Activated B cell treated with CpG ODN at 0.5 μM for 24 hours (primary cell): ENCODE results near the gene NRXN3. TPM values are rescaled to one million over a fixed set of nuclear protein-coding genes. Genes with fewer than 3 reads are reported as not detected.

Experiments used
- ATAC-seq: fragments of 200-7000 bp; cut with Tn5 transposase; one replicate; pipeline ENCODE4 v1.10.0; 2021; ENCODE audit warnings: low read depth, mild to moderate bottlenecking, moderate library complexity
- CTCF ChIA-PET: fragments of 350-600 bp; sonication (Branson Sonifier 250); formaldehyde crosslinking; loops from one replicate; lab custom pipeline; 2021; ENCODE audit warnings: antibody characterized with exemption; lab: Charles Lee
- POLR2A ChIA-PET: fragments of 350-600 bp; sonication (Branson Sonifier 250); formaldehyde crosslinking; loops from one replicate; lab custom pipeline; 2021; ENCODE audit warnings: antibody characterized with exemption; lab: Charles Lee
- DNase-seq: peaks from one replicate; pipeline ENCODE4 v3.0.0; 2022
- H3K27ac Mint-ChIP-seq: one replicate; pipeline ENCODE4 v1.8.0; 2020; ENCODE audit warnings: mixed read lengths
- H3K27me3 Mint-ChIP-seq: one replicate; pipeline ENCODE4 v1.8.0; 2021; ENCODE audit warnings: mixed read lengths
- H3K36me3 Mint-ChIP-seq: one replicate; pipeline ENCODE4 v1.8.0; 2021; ENCODE audit warnings: low read depth, mixed read lengths
- H3K4me1 Mint-ChIP-seq: one replicate; pipeline ENCODE4 v1.8.0; 2021; ENCODE audit warnings: mixed read lengths
- H3K4me3 Mint-ChIP-seq: one replicate; pipeline ENCODE4 v1.8.0; 2020; ENCODE audit warnings: mild to moderate bottlenecking, mixed read lengths
- H3K9me3 Mint-ChIP-seq: one replicate; pipeline ENCODE4 v1.8.0; 2020; ENCODE audit warnings: mixed read lengths
- intact Hi-C: fragments of 100-400 bp; cut with micrococcal nuclease; formaldehyde crosslinking; loops from one replicate; pipeline ENCODE4 v1.15.1; 2024
- total RNA-seq: library from RNA; stranded (reverse); gene quantifications from 2 replicates; pipeline ENCODE4 v1.2.3, GENCODE V29; 2022
- TF ChIP-seq, protein P1 (sequence below): fragments of 200-600 bp; IDR thresholded peaks from one replicate; pipeline ENCODE4 v1.8.0; 2022; ENCODE audit warnings: antibody characterized with exemption, mild to moderate bottlenecking

Gene NRXN3
- total RNA-seq, 1 donor from 2014 or later = not detected

- no peak overlapping the region for H3K4me3 Mint-ChIP-seq
- ChIA-PET POLR2A (no interaction called here), CTCF (no interaction called here)
- no peaks in the 10 kb centered on the region for H3K36me3 Mint-ChIP-seq
- intact Hi-C loops = no loop called here
- peaks cover 2% of the 10 kb centered on the region for H3K27me3 Mint-ChIP-seq
- no peaks in the 10 kb centered on the region for H3K9me3 Mint-ChIP-seq
- DNase-seq (no peak), ATAC-seq (no peak)
- no peak overlapping the region for H3K27ac Mint-ChIP-seq
- TF ChIP-seq, protein P1, sequence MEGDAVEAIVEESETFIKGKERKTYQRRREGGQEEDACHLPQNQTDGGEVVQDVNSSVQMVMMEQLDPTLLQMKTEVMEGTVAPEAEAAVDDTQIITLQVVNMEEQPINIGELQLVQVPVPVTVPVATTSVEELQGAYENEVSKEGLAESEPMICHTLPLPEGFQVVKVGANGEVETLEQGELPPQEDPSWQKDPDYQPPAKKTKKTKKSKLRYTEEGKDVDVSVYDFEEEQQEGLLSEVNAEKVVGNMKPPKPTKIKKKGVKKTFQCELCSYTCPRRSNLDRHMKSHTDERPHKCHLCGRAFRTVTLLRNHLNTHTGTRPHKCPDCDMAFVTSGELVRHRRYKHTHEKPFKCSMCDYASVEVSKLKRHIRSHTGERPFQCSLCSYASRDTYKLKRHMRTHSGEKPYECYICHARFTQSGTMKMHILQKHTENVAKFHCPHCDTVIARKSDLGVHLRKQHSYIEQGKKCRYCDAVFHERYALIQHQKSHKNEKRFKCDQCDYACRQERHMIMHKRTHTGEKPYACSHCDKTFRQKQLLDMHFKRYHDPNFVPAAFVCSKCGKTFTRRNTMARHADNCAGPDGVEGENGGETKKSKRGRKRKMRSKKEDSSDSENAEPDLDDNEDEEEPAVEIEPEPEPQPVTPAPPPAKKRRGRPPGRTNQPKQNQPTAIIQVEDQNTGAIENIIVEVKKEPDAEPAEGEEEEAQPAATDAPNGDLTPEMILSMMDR = no peak
- H3K4me1 Mint-ChIP-seq = no peaks in the 10 kb centered on the region
These were observed 597.3 kb downstream of the NRXN3 start for GRCh38 chr14:78767436-78767835.

- Mint-ChIP-seq H3K9me3 (peaks cover 3% of the 10 kb centered on the region), H3K4me3 (no peak overlapping the region), H3K27me3 (no peaks in the 10 kb centered on the region), H3K36me3 (no peaks in the 10 kb centered on the region), H3K4me1 (no peaks in the 10 kb centered on the region), H3K27ac (no peak overlapping the region)
- CTCF ChIA-PET = no interaction called here
- DNase-seq (no peak), ATAC-seq (no peak)
- intact Hi-C loops = no loop called here
- TF ChIP-seq, protein P1 = no peak
- POLR2A ChIA-PET = no interaction called here
These were observed 612.4 kb downstream of the NRXN3 start for GRCh38 chr14:78782551-78782950.

DNA sequence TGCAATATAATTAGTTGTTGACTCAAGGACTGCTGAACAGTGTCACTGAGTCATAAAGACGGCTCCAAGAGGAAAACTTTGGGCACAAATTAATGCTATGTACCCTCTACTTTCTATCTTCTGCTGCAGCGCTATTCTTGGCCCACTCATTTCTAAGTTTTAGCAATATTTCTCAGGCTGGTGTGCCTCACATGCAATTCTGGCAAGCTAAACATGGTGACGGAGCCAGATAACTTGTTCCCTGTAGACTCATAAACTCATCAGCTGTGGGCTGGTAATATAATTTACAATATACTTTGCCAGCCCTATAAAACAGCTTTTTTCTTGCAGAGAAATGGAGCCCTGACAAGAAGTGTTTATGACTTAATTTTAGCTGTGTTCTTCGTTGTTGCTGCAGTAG, 615.1 kb downstream of the NRXN3 start:
- H3K9me3 Mint-ChIP-seq = peaks cover 3% of the 10 kb centered on the region
- intact Hi-C loops = no loop called here
- H3K27ac Mint-ChIP-seq = no peak overlapping the region
- POLR2A ChIA-PET = no interaction called here
- no peak for ATAC-seq
- no peaks in the 10 kb centered on the region for H3K27me3 Mint-ChIP-seq
- H3K36me3 Mint-ChIP-seq = no peaks in the 10 kb centered on the region
- no peaks in the 10 kb centered on the region for H3K4me1 Mint-ChIP-seq
- no peak for DNase-seq
- CTCF ChIA-PET = no interaction called here
- TF ChIP-seq, protein P1 = no peak
- H3K4me3 Mint-ChIP-seq = no peak overlapping the region

- Mint-ChIP-seq H3K36me3 (no peaks in the 10 kb centered on the region), H3K4me1 (no peaks in the 10 kb centered on the region), H3K4me3 (no peak overlapping the region), H3K27ac (no peak overlapping the region), H3K9me3 (no peaks in the 10 kb centered on the region), H3K27me3 (no peaks in the 10 kb centered on the region)
- DNase-seq = no peak
- intact Hi-C loops = no loop called here
- ATAC-seq = no peak
- ChIA-PET CTCF (no interaction called here), POLR2A (no interaction called here)
- TF ChIP-seq, protein P1 = no peak
These were observed 618.5 kb downstream of the NRXN3 start for GRCh38 chr14:78788467-78789360.

- no peak for DNase-seq
- POLR2A ChIA-PET = no interaction called here
- Mint-ChIP-seq H3K27me3 (no peaks in the 10 kb centered on the region), H3K4me3 (no peak overlapping the region), H3K9me3 (no peaks in the 10 kb centered on the region), H3K36me3 (no peaks in the 10 kb centered on the region), H3K27ac (no peak overlapping the region), H3K4me1 (no peaks in the 10 kb centered on the region)
- no peak for ATAC-seq
- intact Hi-C loops = no loop called here
- CTCF ChIA-PET = no interaction called here
- TF ChIP-seq, protein P1 = no peak
These were observed 620.1 kb downstream of the NRXN3 start for GRCh38 chr14:78790271-78790670.
